Gastroesophageal sphincter (tissue), 4 donors: ENCODE measurements around the gene SYT5. TPM values are rescaled to one million over a fixed set of nuclear protein-coding genes. Genes with fewer than 3 reads are reported as not detected.

Experiments
- ATAC-seq: fragments of 150-250 bp; one replicate; pipeline ENCODE4 v1.9.1; 2016; ENCODE audit warnings: mild to moderate bottlenecking, moderate library complexity
- H3K27ac ChIP-seq, 4 donors: fragments of 200-600 bp; sonication (generic) in 3 of 4; 1 replicate in 3 of 4; 2 replicates in 1 of 4; pipeline ENCODE4 v1.5.1; 2016 to 2019
- H3K27me3 ChIP-seq: fragments of 200-600 bp; sonication (generic); one replicate; pipeline ENCODE4 v1.5.1; 2019
- H3K36me3 ChIP-seq, 2 donors: fragments of 200-600 bp; sonication (generic); one replicate each; pipeline ENCODE4 v1.5.1; 2019; ENCODE audit warnings: control low read depth in 1 of 2
- H3K4me1 ChIP-seq, 3 donors: fragments of 200-600 bp; sonication (generic); 1 replicate in 2 of 3; 2 replicates in 1 of 3; pipeline ENCODE4 v1.5.1; 2016 to 2019; ENCODE audit warnings: control low read depth in 2 of 3
- H3K4me3 ChIP-seq, 2 donors: fragments of 200-600 bp; sonication (generic); one replicate each; pipeline ENCODE4 v1.5.1; 2019; ENCODE audit warnings: mild to moderate bottlenecking in 1 of 2, moderate library complexity in 1 of 2
- H3K9me3 ChIP-seq, 3 donors: fragments of 200-600 bp; sonication (generic); one replicate each; pipeline ENCODE4 v1.5.1; 2017 to 2019; ENCODE audit warnings: control low read depth in 2 of 3
- EP300 ChIP-seq: sonication (generic); formaldehyde crosslinking; IDR thresholded peaks from one replicate; pipeline ENCODE4 v1.6.1; 2017; ENCODE audit warnings: antibody characterized with exemption, mild to moderate bottlenecking
- POLR2A ChIP-seq, 2 donors: fragments of 450-650 bp; IDR thresholded peaks; one replicate each; pipeline ENCODE4 v1.6.1; 2017; ENCODE audit warnings: antibody characterized with exemption in 2 of 2, mild to moderate bottlenecking in 2 of 2, moderate library complexity in 1 of 2
- POLR2AphosphoS5 ChIP-seq: sonication (generic); formaldehyde crosslinking; IDR thresholded peaks from one replicate; pipeline ENCODE4 v1.6.1; 2017; ENCODE audit warnings: antibody characterized with exemption
- WGBS, 2 donors: methylation state at CpG; one replicate each; pipeline ENCODE4 v1.1.5; 2018; ENCODE audit warnings: low coverage in 1 of 2; 5-methylcytosine and 5-hydroxymethylcytosine counted together
- total RNA-seq, 4 donors: library from RNA; depleted of rRNA; stranded (reverse); fragments of >200 nt; gene quantifications; one replicate each; pipeline ENCODE4 v1.1.0, GENCODE V29; 2016
- TF ChIP-seq, protein P1 (sequence below), 4 experiments: fragments of 200-600 bp in 2 of 4; fragments of 450-650 bp in 2 of 4; sonication (generic) in 1 of 4; IDR thresholded peaks; one replicate each; pipeline ENCODE4 v1.5.1; 2017 to 2019; ENCODE audit warnings: antibody characterized with exemption in 4 of 4, mild to moderate bottlenecking in 2 of 4, moderate library complexity in 2 of 4

Gene SYT5
- total RNA-seq, 4 donors from 2014 or later: 0.13 TPM; not detected in 3

DNA sequence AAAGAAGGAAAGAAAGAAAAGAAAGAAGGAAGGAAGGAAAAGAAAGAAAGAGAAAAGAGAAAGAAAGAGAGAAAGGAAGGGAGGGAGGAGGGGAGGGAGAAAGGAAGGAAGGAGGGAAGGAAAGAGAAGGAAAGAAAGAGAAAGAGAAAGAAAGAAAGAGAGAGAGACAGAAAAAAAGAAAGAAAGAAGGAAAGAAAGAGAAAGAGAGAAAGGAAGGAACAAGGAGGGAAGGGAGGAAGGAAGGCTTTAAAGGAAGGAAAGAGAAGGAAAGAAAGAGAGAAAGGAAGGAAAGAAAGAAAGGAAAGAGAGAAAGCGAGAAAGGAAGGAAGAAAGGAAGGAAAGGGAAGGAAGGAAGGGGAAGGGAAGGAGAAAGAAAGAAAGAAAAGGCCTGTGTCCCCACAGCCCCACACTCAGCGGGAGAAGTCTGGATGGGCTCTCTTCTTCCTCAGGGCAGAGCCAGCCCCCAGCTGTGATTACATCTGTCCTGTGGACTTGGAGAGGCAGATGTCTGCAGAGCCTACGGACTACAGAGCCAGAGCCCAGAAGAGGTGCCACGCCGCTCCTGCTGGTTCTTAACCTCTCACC, 19.6 kb upstream of the SYT5 start:
- no peaks in the 10 kb centered on the region for H3K36me3 ChIP-seq
- WGBS, 2 donors: 40 to 59% methylated on average over 1 to 5 of the region's 5 CpGs
- no peak overlapping the region for H3K4me3 ChIP-seq
- H3K4me1 ChIP-seq: no peaks in the 10 kb centered on the region
- TF ChIP-seq, protein P1, sequence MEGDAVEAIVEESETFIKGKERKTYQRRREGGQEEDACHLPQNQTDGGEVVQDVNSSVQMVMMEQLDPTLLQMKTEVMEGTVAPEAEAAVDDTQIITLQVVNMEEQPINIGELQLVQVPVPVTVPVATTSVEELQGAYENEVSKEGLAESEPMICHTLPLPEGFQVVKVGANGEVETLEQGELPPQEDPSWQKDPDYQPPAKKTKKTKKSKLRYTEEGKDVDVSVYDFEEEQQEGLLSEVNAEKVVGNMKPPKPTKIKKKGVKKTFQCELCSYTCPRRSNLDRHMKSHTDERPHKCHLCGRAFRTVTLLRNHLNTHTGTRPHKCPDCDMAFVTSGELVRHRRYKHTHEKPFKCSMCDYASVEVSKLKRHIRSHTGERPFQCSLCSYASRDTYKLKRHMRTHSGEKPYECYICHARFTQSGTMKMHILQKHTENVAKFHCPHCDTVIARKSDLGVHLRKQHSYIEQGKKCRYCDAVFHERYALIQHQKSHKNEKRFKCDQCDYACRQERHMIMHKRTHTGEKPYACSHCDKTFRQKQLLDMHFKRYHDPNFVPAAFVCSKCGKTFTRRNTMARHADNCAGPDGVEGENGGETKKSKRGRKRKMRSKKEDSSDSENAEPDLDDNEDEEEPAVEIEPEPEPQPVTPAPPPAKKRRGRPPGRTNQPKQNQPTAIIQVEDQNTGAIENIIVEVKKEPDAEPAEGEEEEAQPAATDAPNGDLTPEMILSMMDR (IDR thresholded peaks at IDR 0.05): no peak
- TF ChIP-seq EP300 (no peak), POLR2AphosphoS5 (no peak), POLR2A (IDR thresholded peaks at IDR 0.05) (no peak)
- H3K27me3 ChIP-seq: peaks cover 60% of the 10 kb centered on the region
- no peak overlapping the region for H3K27ac ChIP-seq
- H3K9me3 ChIP-seq: no peaks in the 10 kb centered on the region
- no peak for ATAC-seq

DNA sequence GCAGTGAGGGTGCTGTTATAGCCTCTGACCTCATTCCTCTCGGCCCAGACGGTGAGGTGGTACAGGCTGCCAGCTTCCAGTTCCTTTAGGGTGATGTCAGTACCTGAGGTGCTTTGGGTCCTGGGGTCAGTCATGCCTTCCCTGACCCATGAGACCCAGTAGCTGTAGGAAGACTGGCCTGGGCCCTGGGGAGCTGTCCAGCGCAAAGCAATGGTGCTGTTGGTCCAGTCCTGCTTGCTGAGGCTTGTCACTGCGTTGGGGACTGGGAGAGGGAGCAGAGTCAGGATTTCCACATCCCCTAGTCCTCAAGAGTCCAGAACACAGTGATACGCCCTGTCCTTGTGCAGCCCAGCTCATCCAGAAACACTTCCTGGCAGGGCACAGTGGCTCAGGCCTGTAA, 18.6 kb upstream of the SYT5 start:
- ATAC-seq: no peak
- TF ChIP-seq, protein P1 (IDR thresholded peaks at IDR 0.05): no peak
- no peak for TF ChIP-seq EP300
- TF ChIP-seq POLR2A (IDR thresholded peaks at IDR 0.05): no peak
- TF ChIP-seq POLR2AphosphoS5: no peak

DNA sequence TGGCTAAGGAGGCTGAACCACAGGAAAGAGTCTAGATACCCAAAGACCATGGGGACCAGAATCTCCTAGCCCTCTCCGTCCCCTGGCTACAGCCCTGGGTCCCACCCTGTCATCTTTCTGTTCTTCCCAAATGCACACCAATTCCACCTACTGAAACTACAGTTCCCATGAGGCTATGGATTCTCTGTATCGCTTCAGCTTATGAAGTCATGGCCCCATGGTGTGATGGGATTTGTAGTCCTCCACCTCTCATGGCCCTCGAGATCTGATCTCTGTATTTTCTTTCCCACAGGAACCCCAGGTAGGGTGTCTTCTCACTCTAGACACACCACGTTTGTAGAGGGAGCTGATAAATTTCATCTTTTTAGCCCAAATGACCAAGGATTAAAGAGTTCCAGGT, 17.4 kb upstream of the SYT5 start:
- ATAC-seq: no peak
- Histone ChIP-seq H3K4me3 (no peak overlapping the region), H3K4me1 (no peaks in the 10 kb centered on the region), H3K9me3 (no peaks in the 10 kb centered on the region), H3K27ac (no peak overlapping the region), H3K36me3 (no peaks in the 10 kb centered on the region), H3K27me3 (peaks cover 70% of the 10 kb centered on the region)
- no peak for TF ChIP-seq EP300
- no peak for TF ChIP-seq POLR2AphosphoS5
- TF ChIP-seq, protein P1 (IDR thresholded peaks at IDR 0.05): no peak
- TF ChIP-seq POLR2A (IDR thresholded peaks at IDR 0.05): no peak
- 45 to 59% methylated on average over 4 of the region's 4 CpGs for WGBS, 2 donors

More for the DNA sequence above, 18.6 kb upstream of the SYT5 start:
- H3K4me1 ChIP-seq: no peaks in the 10 kb centered on the region
- WGBS, 2 donors: 30% methylated on average over 2 of the region's 5 CpGs; no CpG with 5 or more reads in 1 of the 2 donors
- H3K9me3 ChIP-seq: no peaks in the 10 kb centered on the region
- peaks cover 60% of the 10 kb centered on the region for H3K27me3 ChIP-seq
- H3K27ac ChIP-seq: no peak overlapping the region
- H3K4me3 ChIP-seq: no peak overlapping the region
- H3K36me3 ChIP-seq: no peaks in the 10 kb centered on the region

DNA sequence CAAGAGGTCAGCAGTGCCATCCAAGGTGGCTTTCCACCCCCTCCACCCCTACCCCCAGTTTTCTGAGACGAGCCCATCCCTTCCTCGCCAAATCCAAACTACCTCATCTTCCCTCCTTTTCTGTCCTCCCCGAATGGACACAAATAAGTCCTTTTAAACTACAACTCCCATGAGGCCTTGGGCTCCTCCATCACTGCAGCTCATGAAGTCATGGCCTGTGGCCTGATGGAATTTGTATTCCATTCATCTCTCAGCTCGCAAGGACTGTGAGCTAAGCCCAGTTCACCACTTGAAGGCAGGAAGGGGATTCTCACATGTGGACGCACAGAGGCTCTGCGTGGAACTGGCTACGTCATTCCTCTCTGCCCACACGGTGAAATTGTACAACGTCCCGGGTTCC, 16.7 kb upstream of the SYT5 start:
- no peak for ATAC-seq
- no peaks in the 10 kb centered on the region for H3K9me3 ChIP-seq
- no peak overlapping the region for H3K27ac ChIP-seq
- H3K4me1 ChIP-seq: no peaks in the 10 kb centered on the region
- no peaks in the 10 kb centered on the region for H3K36me3 ChIP-seq
- peaks cover 78% of the 10 kb centered on the region for H3K27me3 ChIP-seq
- no peak overlapping the region for H3K4me3 ChIP-seq
- WGBS, 2 donors: 49 to 74% methylated on average over 3 of the region's 10 CpGs
- TF ChIP-seq POLR2AphosphoS5: no peak
- no peak for TF ChIP-seq EP300
- TF ChIP-seq, protein P1 (IDR thresholded peaks at IDR 0.05): no peak

DNA sequence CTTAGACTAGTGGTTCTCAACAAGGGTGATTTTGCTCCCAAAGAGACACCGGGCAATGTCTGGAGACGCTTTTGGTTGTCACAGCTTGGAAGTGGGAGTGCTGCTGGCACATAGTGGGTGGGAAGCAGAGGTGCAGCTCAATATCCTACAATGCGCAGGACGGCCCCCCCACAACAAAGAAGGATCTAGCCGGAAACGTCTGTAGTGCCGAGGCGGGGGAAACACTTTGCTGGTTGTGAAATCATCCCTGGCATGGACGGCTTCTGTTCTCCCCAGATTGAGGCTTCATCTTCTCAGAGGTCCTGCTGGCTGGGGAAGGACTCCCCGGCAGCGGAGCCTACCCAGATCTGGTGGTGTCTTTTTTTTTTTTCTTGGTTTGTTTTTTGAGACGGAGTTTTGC, 13.4 kb upstream of the SYT5 start:
- WGBS, 2 donors: 77 to 100% methylated on average over 1 to 9 of the region's 12 CpGs
- Histone ChIP-seq H3K4me1 (no peaks in the 10 kb centered on the region), H3K36me3 (no peaks in the 10 kb centered on the region), H3K4me3 (no peak overlapping the region), H3K27ac (no peak overlapping the region), H3K9me3 (no peaks in the 10 kb centered on the region), H3K27me3 (peaks cover 61% of the 10 kb centered on the region)
- no peak for TF ChIP-seq EP300
- no peak for TF ChIP-seq POLR2AphosphoS5
- TF ChIP-seq, protein P1 (IDR thresholded peaks at IDR 0.05): no peak
- TF ChIP-seq POLR2A (IDR thresholded peaks at IDR 0.05): no peak
- ATAC-seq: no peak
